NB4 (cell line): ENCODE data around the gene LRRC56.

ENCODE experiments used
- DNase-seq: peaks from one replicate; pipeline ENCODE4 v3.0.0; 2010; ENCODE audit warnings: low read depth
- H3K4me3 ChIP-seq: one replicate; pipeline ENCODE4 v1.5.1; 2011; ENCODE audit warnings: mild to moderate bottlenecking, low read depth, low read length, moderate library complexity
- MAX ChIP-seq: IDR thresholded peaks from 2 replicates; pipeline ENCODE4 v1.6.1; 2011; ENCODE audit warnings: low read depth, low read length
- MYC ChIP-seq: IDR thresholded peaks from 2 replicates; pipeline ENCODE4 v1.6.1; 2011; ENCODE audit warnings: low read depth, low read length
- POLR2A ChIP-seq: IDR thresholded peaks from 2 replicates; pipeline ENCODE4 v1.6.1; 2011; ENCODE audit warnings: mild to moderate bottlenecking; ENCODE audit not compliant: insufficient read length; ENCODE audit errors: extremely low read depth
- TF ChIP-seq, protein P1 (sequence below): IDR thresholded peaks from one replicate; pipeline ENCODE4 v1.5.1; 2012; ENCODE audit warnings: low read depth, low read length

Gene LRRC56

DNA sequence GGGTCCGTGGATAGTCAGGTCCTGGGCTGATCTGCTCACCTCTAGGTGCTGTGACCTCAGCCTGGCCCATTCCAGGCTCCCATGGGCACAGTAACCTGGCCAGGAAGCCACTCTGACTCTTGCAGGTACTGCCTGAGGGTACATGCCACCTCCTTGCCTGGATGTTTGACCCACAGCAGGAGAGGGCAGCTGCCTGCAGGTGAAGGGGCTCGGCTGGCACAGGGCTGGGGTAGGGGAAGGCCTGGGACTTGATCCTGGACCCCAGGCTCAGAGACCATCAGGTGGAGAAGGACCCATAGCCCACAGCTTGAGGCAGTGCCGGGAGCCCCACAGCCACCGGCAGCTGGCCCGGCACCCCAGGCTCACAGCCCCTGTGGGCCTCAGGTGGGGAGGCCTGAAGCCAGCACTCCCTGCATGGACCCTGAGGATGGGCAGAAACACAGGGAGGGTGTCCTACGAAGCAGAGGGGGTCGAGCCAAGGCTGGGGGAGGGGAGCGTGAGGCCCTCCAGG lies 2.7 kb downstream of the LRRC56 start:
- TF ChIP-seq MYC (no peak), MAX (no peak), POLR2A (no peak)
- TF ChIP-seq, protein P1, sequence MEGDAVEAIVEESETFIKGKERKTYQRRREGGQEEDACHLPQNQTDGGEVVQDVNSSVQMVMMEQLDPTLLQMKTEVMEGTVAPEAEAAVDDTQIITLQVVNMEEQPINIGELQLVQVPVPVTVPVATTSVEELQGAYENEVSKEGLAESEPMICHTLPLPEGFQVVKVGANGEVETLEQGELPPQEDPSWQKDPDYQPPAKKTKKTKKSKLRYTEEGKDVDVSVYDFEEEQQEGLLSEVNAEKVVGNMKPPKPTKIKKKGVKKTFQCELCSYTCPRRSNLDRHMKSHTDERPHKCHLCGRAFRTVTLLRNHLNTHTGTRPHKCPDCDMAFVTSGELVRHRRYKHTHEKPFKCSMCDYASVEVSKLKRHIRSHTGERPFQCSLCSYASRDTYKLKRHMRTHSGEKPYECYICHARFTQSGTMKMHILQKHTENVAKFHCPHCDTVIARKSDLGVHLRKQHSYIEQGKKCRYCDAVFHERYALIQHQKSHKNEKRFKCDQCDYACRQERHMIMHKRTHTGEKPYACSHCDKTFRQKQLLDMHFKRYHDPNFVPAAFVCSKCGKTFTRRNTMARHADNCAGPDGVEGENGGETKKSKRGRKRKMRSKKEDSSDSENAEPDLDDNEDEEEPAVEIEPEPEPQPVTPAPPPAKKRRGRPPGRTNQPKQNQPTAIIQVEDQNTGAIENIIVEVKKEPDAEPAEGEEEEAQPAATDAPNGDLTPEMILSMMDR = no peak
- no peak for DNase-seq
- no peak overlapping the region for H3K4me3 ChIP-seq

DNA sequence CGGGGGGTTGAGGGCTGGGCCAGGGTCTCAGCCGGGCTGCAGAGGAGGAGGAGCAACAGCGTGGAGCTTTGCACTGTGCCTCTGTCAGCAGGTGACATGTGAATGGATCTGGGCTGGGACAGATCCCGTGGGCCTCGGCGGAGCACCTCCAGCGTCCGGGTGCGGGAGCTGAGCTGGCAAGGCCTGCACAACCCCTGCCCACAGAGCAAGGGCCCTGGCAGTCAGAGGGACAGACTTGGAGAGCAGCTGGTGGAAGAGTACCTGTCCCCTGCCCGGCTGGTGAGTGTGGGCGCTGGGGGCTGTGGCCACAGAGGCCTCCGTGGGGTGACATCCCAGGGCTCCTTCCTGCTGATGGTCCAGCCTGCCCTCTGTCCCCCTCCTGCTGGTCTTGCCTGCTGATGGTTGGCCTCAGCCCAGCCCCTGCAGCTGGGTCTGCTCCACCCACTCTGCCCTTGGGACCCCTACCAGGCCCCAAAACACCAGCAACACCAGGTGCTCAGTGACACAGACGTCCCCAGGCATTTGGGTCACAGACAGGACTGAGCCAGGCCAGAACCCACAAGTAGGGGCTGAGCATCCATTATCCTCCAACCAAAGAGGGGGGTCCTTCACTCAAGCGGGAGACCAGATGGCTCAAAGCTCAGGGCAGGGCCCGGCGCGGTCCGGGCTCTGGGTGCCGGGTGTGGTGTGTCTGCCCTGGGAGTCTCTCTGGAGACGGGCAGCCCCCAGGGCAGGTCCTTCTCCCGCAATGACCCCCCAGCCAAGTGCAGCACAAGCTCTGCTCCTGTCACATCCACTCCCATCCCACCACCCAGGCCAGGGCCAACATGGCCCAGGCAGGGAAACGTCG lies 3.5 kb downstream of the LRRC56 start:
- no peak for DNase-seq
- H3K4me3 ChIP-seq = no peak overlapping the region
- TF ChIP-seq, protein P1 = no peak
- TF ChIP-seq POLR2A = no peak
- no peak for TF ChIP-seq MYC
- TF ChIP-seq MAX = no peak

DNA sequence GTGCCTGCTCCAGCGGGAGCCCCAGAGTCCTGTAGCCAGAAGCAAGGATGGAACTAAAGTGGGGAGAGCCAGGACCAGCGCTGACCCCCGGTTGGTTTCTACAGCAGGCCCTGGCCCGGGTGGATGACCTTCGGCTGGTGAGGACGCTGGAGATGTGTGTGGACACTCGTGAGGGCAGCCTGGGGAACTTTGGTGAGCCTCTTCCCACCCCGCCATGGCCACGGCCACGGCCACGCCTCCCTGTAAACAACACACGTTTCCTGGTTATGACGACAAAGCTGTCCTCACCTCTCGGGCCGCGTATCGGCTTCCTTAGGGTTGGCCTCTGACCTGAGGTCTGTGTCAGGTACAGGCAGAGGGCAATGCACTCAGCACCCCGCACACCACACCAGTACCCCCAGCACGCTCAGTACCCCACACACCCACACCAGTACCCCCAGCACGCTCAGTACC lies 4.1 kb downstream of the LRRC56 start:
- no peak for DNase-seq
- TF ChIP-seq POLR2A = no peak
- no peak for TF ChIP-seq MAX
- no peak for TF ChIP-seq MYC
- TF ChIP-seq, protein P1 = no peak
- H3K4me3 ChIP-seq = no peak overlapping the region

DNA sequence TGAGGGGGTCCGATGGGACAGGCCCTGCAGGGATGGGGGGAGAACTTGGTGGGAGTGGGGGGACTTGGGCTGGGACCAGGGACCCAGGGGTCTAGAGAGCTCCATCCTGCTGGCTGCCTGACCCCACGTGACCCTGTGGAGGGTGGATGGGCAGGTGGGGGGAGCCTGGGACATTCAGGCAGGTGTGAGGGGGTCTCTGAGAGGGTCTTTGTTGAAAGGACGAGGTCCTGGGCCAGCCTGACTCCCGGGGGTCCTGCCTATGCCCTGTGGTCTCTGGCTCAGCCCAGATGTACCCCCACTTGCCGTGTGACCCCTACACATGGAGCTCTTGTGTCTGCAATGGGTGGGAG lies 7.5 kb downstream of the LRRC56 start:
- DNase-seq = no peak
- TF ChIP-seq, protein P1 = no peak
- no peak for TF ChIP-seq POLR2A
- TF ChIP-seq MAX = no peak
- no peak for TF ChIP-seq MYC
- H3K4me3 ChIP-seq = no peak overlapping the region

DNA sequence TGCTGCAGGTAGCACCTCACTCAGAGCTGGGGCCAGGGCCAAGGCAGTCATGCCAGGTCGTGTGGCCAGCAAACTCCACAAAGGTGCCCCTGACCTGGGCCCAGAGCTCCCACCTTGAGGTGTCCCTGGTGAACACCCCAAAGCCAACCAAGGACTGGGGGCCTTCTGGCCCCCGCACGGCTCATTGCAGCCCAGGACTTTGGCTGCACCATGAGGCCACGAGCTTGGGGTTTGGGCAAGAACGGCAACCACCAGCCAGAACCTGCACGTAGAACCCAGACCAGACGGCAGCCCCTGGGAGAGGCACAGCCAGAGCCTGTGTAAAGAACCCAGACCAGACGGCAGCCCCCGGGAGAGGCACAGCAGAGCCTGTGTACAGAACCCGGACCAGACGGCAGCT lies 7.8 kb downstream of the LRRC56 start:
- DNase-seq = no peak
- H3K4me3 ChIP-seq = no peak overlapping the region
- no peak for TF ChIP-seq POLR2A
- TF ChIP-seq MAX = no peak
- TF ChIP-seq MYC = no peak
- TF ChIP-seq, protein P1 = no peak
